NB4 (cell line): Measurements from ENCODE around the gene IWS1.

Experiments
- CTCF ChIP-seq: IDR thresholded peaks from one replicate; pipeline ENCODE4 v1.5.1; 2012; ENCODE audit warnings: low read depth, low read length
- MYC ChIP-seq: IDR thresholded peaks from 2 replicates; pipeline ENCODE4 v1.6.1; 2011; ENCODE audit warnings: low read depth, low read length
- POLR2A ChIP-seq: IDR thresholded peaks from 2 replicates; pipeline ENCODE4 v1.6.1; 2011; ENCODE audit warnings: mild to moderate bottlenecking; ENCODE audit not compliant: insufficient read length; ENCODE audit errors: extremely low read depth

GRCh38 chr2:127532296-127532695, 6.0 kb upstream of the IWS1 start:
- no peak for TF ChIP-seq CTCF
- TF ChIP-seq POLR2A: no peak
- TF ChIP-seq MYC: no peak
